GM21576 (cell line): ENCODE results near the gene RTN1.
"Not testable (repeated sequence)": the region's sequence is repeated elsewhere in the genome, so short reads cannot be mapped to it uniquely, and the experiment has no call there.

Experiments used
- ATAC-seq: cut with Tn5 transposase; IDR thresholded peaks from one replicate; pipeline ENCODE4 v1.9.1; 2021; ENCODE audit warnings: mild to moderate bottlenecking, moderate library complexity; ENCODE audit not compliant: unreplicated experiment

The RTN1 gene

DNA sequence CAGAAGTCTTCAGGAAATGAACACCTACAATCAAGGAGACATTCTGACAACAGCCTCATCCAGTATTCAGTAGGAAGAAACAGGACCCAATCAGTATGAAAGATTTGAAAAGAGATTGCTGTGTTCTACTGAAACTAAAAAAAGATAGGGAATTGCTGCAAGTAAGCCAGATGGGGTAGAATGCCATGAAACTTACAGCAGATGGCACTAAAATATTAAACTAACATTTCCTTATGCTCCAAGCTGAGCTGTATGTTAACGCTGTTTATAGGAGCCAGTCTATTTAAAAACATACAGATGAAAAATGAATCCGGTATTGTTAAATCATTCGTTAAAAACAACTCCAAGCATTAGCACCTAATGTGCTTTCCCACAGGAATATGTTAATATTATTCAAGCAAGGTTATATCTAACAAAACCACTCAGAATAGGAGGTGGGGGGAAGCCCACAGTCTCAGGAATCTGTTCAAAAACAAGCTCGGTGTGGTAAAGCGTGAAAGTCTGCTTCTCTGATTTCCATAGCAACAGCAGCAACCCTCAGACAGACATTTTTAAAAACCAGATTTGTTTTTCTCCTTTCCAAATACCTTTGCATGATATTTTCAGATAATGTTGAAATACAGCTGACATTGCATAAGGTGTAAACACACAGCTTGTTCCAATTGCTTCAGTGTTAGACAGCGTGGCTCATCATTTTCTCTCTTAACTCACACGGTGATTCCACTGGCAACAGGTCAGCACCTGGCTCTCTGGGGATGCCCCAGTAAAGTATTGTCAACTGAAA, 162.6 kb downstream of the RTN1 start:
- no peak for ATAC-seq

DNA sequence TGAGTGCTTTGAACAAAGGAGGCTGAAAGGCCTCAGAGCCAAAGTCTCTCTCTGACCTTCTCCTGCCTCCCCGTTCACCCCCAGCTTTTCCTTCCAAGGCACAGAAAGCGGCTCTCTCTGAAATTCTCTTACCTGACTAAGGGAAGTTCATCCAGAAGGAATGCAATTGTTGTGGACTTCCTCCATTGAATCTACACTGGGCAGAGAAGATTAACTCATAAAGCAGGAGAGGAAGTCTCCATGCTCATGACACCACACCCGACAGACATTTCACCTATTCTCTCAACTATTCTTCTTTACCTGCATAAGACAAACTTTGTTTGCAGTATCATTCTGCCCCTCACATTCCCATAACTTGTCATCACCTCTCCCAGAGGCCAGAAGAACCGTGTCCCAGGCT, 164.7 kb downstream of the RTN1 start:
- ATAC-seq = no peak

DNA sequence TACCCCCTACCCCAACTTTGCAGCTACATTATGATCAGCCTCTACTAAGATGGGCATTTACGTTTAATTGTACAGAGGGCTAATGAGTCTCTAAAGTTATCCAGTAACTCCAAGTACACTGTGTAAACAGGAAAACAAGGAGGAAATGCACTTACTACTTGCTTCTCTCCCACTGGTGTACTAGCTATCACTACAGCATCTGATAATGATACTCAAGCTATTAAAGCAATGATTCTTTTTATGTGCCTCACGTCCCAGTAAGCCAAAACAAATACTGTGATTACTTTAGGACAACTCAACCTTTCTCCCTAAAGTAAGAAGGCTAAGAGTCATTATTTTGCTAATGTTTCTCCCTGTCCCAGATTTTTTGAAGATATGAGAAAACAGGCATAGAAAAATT, 165.3 kb downstream of the RTN1 start:
- no peak for ATAC-seq

DNA sequence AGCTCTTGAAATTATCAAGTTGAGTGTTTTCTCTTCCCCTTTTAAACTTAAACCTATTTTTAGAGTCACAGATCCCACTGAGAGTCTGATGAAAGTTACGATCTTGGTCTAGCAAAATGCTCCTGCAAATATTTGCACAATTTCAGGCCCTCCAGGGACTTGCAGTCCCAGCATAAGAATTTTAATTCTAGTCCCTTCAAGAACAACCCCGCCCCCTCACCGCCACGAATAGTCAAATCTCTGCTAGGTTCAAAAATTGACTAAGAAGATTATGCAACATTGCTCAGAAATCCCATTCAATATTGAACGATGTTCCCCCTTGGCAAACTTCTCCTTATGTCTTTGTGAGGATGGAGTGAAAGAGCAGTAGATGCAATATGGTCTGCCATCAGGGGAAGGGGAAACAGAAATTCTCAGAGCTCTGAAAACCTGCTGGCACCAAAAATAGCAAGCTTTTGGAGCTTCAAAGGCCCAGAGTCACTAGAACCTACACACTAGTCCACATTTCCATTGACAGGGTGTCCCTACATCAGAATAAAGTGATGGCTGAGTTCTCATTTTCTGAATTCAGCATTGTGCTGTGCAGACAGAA, 166.4 kb downstream of the RTN1 start:
- no peak for ATAC-seq

DNA sequence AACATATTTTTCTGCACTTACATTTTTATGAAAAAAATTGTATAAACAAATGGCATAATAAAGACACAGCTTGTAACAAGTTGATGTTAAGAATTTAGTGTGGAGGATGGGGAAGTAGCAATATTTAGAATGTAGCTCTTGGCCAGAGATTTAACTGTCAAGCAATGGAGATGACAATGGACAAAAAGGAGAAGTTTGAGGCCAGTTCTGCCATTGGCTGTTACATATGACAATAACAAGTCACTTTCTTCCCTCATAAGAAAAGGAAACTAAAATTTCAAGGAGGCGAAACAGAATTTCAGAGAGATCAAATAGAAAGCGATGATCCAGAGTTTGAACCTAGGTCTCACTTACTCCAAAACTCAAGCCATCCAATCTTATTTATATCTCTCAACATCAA, 171.1 kb downstream of the RTN1 start:
- ATAC-seq = no peak

DNA sequence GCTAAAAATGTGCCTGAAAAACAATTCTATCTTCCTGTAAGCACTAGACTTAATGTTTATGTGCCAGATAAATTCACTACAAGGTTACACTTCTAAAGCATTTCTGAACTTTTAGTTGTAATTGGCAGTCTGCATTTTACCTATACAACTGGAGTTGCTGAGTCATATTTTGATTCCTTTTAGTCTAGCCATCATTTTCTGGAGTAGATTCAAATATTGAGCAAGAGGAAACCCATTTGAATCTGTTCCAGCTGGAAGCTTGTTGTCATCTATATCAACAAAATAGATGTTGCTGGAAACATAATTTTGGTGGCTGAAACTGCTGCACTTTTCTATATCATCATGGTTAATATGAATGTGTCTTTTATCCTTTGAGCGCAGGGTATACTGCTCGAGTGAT, 171.8 kb downstream of the RTN1 start:
- no peak for ATAC-seq

DNA sequence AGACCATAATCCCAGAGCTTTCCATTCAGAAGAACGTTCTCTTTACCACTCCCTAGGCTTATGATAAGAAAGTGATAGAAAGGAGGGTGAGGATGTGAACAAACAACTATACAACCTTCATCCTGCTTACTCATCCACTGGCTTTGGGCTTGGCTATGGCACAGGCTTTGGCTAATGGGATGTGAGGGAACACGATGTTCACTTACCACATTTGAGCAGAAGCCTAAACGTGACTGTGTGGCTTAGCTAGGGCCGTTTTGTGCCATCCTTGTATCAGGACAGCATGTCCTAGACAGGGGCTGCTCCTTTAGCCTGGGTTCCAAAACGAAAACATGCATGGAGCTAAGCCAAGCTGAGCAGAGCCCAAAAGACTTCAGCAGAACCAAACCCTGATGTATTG, 175.4 kb downstream of the RTN1 start:
- ATAC-seq = no peak

DNA sequence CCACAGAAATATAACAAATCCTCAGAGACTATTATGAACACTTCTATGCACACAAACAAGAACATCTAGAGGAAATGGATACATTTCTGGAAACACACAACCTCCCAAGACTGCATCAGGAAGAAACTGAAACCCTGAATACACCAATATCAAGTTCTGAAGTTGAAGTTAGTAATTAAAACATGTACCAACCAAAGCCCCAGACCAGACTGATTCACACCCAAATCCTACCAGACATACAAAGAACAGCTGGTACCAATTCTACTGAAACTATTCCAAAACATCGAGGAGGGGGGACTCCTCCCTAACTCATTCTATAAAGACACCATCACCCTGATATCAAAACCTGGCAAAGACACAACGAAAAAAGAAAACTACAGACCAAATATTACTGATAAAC, 179.3 kb downstream of the RTN1 start:
- ATAC-seq = no peak

DNA sequence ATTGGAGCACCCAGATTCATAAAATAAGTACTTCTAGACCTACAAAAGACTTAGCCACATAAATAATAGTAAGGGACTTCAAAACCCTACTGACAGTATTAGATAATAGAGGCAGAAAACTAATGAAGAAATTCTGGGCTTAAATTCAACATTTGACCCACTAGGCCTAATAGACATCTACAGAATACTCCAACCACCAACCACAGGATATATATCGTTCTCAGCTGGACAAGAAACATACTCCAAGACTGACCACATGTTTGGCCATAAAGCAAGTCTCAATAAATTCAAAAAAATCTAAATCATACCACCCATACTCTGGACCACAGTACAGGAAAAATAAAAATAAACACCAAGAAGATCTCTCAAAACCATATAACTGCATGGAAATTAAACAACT, 180.2 kb downstream of the RTN1 start:
- ATAC-seq = no peak

DNA sequence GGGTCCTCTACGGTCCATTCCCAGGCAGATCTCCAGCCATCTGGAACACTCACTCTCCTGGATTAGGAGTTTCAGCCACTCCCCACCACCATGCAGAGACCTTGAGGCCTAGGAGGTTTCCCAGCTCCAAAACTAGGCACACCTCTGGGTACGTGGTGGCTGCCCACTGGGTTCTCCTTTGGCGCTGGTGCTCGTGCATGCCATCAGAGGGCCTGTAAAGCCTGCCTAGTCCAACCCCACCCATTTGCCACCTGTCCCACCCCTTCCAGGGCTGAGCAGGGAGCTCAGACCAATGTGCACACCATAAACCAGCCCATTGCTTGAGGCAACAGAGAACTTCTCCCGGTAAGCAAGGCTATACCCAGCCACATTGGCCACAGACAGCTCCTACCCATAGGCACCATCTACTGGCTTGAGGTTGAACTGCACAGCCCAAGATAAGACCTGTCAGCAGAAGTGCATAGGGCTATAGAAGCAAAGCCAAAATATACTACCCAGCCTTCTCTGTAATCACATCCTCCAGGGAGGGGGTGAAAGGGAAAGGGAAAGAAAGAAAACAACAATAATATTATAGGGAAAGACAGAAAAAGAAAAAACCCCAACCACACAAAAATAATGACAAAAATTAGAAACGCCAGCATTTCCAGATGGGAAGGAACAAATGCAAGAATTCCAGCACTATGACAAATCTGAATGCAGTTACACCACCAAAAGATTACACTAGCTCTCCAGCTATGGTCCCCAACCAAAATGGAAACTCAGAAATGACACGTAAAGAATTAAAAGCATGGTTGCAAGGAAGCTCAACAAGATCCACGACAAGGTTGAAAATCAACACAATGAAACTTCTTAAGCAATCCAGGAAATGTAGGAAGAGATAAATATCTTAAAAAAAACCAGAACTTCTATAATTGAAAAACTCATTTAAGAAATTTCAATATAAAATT, 182.1 kb downstream of the RTN1 start:
- peak; percentile 98 for ATAC-seq

DNA sequence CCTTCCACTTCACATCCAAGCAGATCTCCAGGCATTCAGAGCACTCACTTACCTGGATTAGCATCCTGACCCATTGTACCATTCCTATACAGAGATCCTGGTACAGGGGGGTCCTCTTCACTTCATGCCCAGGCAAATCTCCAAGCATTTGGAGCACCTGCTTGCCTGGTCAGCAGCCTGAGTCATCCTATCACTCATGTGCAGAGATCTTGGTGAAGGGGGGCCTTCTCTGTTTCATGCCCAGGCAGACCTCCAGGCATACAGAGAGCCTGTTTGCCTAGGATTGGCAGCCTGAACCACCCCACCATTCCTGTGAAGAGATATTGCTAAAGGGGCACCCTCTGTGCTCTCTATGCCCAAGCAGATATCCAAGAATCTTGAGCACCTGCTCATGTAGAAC, 182.9 kb downstream of the RTN1 start:
- ATAC-seq = no peak

DNA sequence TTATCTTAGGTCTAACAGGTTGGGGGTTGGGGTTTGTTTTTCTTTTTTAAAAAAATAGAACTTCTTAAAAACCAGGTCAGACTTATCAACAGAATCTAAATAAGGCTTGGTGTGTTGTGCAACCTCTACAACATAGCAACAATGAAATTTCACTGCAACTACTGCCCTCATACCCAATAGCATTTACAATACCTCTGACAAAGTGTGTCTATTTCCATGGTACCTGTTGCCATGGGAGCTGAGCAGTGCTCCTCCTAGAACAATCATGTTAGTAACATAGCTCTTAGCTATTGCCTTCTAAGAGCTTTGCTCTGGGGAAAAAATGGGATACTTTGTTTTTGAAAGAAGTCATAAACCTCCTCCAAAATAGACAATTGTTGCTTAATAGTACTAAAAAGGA, 190.7 kb downstream of the RTN1 start:
- ATAC-seq = no peak

DNA sequence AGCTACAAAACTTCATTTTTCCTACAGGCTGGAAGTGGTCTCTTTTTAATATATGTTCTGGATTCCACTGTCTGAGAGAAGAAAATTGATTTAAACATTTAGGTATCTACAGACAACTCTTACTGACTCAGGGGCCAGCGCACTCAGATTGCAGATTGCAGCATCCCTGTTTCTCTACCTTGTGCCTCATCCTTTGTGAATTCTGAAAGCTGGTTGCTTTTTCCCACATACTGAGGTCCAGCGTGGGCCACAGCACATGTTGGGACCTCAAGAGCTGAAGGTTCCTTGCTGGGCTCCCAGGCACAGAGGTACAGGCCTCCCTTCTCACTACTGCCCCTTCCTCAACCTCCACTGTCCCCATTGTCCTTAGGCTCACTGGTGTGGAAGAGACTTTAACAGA, 192.2 kb downstream of the RTN1 start:
- ATAC-seq = no peak

DNA sequence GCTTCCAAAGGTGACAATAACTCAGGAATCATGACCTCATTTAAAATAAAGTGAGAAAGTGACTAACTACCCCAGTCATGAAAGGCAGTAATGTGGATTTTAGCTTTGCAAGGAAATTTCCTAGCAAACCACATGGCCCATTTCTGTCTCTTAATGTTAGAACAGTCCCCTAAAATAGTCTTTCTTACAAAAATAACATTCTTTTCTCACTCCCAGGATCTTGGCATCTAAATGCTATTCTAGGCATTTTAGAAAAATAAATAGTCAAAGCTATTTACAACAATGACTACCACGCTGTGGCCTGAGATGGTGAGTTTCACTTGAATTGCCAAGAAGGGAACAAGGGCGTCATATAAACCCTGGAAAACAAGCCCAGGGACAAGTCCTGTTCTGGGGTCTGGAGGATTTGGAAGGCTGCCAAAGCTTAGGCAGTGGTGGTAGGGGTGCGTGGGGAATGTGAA, 192.8 kb downstream of the RTN1 start:
- no peak for ATAC-seq

DNA sequence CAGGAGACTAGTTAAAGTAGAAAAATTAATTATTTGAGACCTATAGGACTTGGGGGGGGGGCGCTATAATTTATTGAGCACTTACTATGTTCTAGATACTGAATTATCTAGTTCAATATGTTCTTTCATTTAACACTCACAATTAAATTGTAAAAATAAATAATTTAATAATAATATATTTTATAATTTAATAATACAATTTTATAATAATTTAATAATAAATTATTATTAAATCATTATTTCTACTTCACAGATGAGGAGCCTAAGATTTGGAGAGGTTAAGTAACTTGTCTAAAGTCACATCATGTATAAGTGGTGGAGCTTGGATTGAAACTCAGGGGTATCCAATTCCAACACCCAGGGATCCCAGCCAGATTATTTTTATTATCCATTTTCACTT, 195.2 kb downstream of the RTN1 start:
- no peak for ATAC-seq

DNA sequence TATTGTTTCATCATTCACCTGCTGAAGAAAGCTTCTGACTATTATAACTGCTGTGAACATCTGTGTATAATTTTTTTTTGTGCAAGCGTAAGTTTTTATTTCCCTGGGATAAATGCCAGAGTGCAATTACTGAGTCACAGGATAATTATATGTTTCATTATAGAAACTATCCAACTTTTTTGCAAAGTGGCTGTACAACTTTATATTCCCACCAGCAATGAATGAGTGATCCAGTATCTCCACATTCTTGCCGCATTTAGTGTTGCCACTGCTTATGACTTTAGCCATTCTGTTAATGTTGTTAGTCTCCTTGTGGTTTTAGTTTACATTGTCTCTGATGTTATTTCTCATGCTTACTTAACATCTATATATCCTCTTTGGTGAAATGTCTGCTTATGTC, 205.8 kb downstream of the RTN1 start:
- ATAC-seq = no peak

DNA sequence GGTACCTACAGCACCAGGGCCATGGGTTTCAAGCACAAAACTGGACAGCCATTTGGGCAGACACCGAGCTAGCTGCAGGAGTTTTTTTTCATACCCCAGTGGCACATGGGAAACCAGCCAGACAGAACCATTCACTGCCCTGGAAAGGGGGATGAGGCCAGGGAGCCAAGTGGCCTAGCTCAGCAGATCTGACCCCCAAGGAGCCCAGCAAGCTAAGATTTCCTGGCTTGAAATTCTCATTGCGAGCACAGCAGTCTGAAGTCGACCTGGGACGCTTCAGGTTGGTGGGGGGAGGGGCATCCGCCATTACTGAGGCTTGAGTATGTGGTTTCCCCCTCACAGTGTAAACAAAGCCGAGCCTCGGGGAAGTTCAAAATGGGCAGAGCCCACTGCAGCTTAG, 212.8 kb downstream of the RTN1 start:
- no peak for ATAC-seq

DNA sequence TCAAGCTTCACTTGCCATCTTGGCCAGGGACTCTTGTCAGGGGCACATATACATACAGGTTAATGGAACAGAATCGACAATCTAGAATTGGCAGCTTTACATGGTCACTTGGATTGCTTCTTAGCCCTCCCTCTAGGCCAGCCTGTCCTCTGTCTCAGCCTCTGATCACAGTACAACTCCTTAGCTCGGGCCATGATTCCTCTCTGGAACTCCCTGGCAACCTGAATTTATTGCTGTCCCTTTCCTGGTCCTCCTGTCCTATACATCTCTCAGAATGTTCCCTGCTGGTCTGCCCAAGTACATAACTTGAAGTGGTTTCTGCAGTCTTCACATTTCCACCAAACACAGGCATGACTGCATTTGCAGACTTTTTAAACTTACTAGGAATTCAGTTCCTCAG, 214.1 kb downstream of the RTN1 start:
- no peak for ATAC-seq

DNA sequence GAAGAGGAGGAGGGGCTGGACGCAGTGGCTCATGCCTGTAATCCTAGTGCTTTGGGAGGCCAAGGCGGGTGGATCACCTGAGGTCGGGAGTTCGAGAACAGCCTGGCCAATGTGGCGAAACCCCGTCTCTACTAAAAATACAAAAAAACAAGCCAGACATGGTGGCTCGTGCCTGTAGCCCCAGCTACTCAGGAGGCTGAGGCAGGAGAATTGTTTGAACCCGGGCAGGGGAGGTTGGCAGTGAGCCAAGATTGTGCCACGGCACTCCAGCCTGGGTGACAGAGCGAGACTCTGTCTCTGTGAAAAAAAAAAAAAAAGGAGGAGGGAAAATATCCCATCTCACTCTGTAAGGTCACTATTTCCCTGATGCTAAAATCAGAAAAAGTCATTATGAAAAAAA, 216.4 kb downstream of the RTN1 start:
- ATAC-seq = not testable (repeated sequence)

DNA sequence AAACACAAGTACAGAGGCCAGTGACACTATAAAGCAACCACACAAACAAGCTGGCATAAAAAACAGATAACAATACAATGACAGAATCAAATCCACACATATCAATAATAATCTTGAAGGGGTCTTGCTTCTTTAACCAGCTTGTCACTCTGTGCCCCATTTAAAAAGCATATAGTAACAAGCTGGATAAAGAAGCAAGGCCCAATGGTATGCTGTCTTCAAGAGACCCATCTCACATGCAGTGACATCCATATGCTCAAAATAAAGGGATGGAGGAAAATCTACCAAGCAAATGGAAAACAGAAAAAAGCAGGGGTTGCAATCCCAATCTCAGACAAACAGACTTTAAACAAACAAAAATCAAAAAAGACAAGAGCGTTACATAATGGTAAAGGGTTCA, 223.7 kb downstream of the RTN1 start:
- ATAC-seq = not testable (repeated sequence)

DNA sequence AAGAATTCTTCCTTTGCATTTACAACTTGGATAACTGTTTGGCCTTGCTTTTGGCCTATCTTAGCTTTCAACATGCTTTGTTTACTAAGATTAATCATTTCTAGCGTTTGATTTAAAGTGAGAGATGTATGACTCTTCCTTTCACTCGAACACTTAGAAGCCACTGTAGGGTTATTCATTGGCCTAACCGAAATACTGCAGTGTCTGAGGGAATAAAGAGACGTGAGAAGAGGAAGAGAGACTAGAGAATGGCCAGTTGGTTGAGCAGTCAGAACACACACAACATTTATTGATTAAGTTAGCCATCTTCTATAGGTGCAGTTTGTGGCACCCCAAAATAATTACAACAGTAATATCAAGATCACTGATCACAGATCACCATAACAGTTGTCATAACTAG, 231.7 kb downstream of the RTN1 start:
- no peak for ATAC-seq

DNA sequence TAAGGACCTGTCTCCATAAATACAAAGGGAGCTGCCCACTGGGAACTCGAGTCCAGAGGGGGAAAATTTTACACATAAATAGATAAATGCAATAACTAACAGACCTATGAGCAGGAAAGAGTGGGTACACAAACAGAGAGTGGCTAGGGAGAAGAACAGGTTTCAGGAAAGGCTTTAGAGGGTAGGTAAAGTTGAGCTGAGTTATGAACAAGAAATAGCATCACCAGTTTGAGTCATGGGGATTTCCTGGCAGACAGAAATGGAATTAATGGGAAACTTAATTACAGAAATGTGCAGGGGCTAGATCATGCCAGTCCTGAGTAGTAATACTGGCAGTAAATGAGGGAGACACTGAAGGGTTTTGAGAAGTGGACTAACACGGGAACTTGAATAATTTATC, 236.0 kb downstream of the RTN1 start:
- no peak for ATAC-seq
